Activated naive CD8-positive, alpha-beta T cell treated with anti-CD3 and anti-CD28 coated beads for 36 hours (primary cell): ENCODE data around the gene DNAJC25. TPM values are rescaled to one million over a fixed set of nuclear protein-coding genes. Genes with fewer than 3 reads are reported as not detected.

Experiments
- DNase-seq: peaks from one replicate; pipeline ENCODE4 v3.0.0; 2021
- H3K27ac Mint-ChIP-seq: one replicate; pipeline ENCODE4 v1.8.0; 2022; ENCODE audit warnings: mild to moderate bottlenecking, moderate library complexity, mixed read lengths
- H3K27me3 Mint-ChIP-seq: one replicate; pipeline ENCODE4 v1.8.0; 2022; ENCODE audit warnings: mild to moderate bottlenecking, mixed read lengths
- H3K36me3 Mint-ChIP-seq: one replicate; pipeline ENCODE4 v1.8.0; 2021; ENCODE audit warnings: mild to moderate bottlenecking, mixed read lengths
- H3K4me1 Mint-ChIP-seq: one replicate; pipeline ENCODE4 v1.8.0; 2021; ENCODE audit warnings: mixed read lengths
- H3K4me3 Mint-ChIP-seq: one replicate; pipeline ENCODE4 v1.8.0; 2022; ENCODE audit warnings: mild to moderate bottlenecking, moderate library complexity, mixed read lengths
- H3K9me3 Mint-ChIP-seq: one replicate; pipeline ENCODE4 v1.8.0; 2022; ENCODE audit warnings: mixed read lengths
- total RNA-seq, 2 experiments: library from RNA; stranded (reverse); gene quantifications; one replicate each; pipeline ENCODE4 v1.2.3, GENCODE V29; 2021

Gene DNAJC25
- 1 to 10 TPM; 6.4 to 6.5 TPM for total RNA-seq

GRCh38 chr9:111631214-111631971 lies at the start of gene DNAJC25:
Gene DNAJC25, plus strand, starts transcription at chr9:111631334. Its CDS starts 74 bp downstream, at chr9:111631408.
- Mint-ChIP-seq H3K4me1 (peaks cover 42% of the 10 kb centered on the region), H3K27ac (peak within 1 kb of the TSS; percentile 94), H3K27me3 (no peaks in the 10 kb centered on the region)

GRCh38 chr9:111582888-111583287 lies 48.2 kb upstream of the DNAJC25 start:
- Mint-ChIP-seq H3K9me3 (no peaks in the 10 kb centered on the region), H3K27ac (no peak overlapping the region), H3K4me3 (no peak overlapping the region), H3K27me3 (no peaks in the 10 kb centered on the region), H3K4me1 (no peaks in the 10 kb centered on the region), H3K36me3 (no peaks in the 10 kb centered on the region)
- no peak for DNase-seq

More at GRCh38 chr9:111631214-111631971, at the start of gene DNAJC25:
- Mint-ChIP-seq H3K9me3 (no peaks in the 10 kb centered on the region), H3K36me3 (peaks cover 37% of the 10 kb centered on the region), H3K4me3 (peak within 1 kb of the TSS; percentile 99)
- DNase-seq: peak; percentile 98

- Mint-ChIP-seq H3K36me3 (no peaks in the 10 kb centered on the region), H3K4me1 (no peaks in the 10 kb centered on the region), H3K4me3 (no peak overlapping the region), H3K27ac (no peak overlapping the region), H3K9me3 (no peaks in the 10 kb centered on the region), H3K27me3 (no peaks in the 10 kb centered on the region)
- no peak for DNase-seq
These were observed 44.8 kb upstream of the DNAJC25 start for GRCh38 chr9:111586378-111586777.

GRCh38 chr9:111588846-111589245 lies 42.3 kb upstream of the DNAJC25 start:
- Mint-ChIP-seq H3K4me3 (no peak overlapping the region), H3K27ac (no peak overlapping the region), H3K36me3 (no peaks in the 10 kb centered on the region), H3K4me1 (no peaks in the 10 kb centered on the region), H3K27me3 (no peaks in the 10 kb centered on the region), H3K9me3 (no peaks in the 10 kb centered on the region)
- DNase-seq: no peak

- Mint-ChIP-seq H3K27ac (no peak overlapping the region), H3K4me3 (peak overlapping the region; percentile 80), H3K9me3 (no peaks in the 10 kb centered on the region), H3K36me3 (no peaks in the 10 kb centered on the region), H3K27me3 (peaks cover 51% of the 10 kb centered on the region), H3K4me1 (peaks cover 19% of the 10 kb centered on the region)
- peak; percentile 53 for DNase-seq
These were observed 33.0 kb upstream of the DNAJC25 start for GRCh38 chr9:111597852-111598732.

- Mint-ChIP-seq H3K36me3 (no peaks in the 10 kb centered on the region), H3K27ac (no peak overlapping the region), H3K9me3 (no peaks in the 10 kb centered on the region), H3K4me3 (peak overlapping the region; percentile 80), H3K27me3 (peaks cover 51% of the 10 kb centered on the region), H3K4me1 (peaks cover 19% of the 10 kb centered on the region)
- peak; percentile 2 for DNase-seq
These were observed 32.4 kb upstream of the DNAJC25 start for GRCh38 chr9:111598733-111599091.

GRCh38 chr9:111599092-111599954 lies 31.8 kb upstream of the DNAJC25 start, which contains the start of gene PTGR1:
Gene PTGR1, minus strand, starts transcription at chr9:111599647. Its CDS starts 2,225 bp downstream, at chr9:111597422.
- Mint-ChIP-seq H3K9me3 (no peaks in the 10 kb centered on the region), H3K4me3 (peak within 1 kb of the TSS; percentile 89), H3K36me3 (no peaks in the 10 kb centered on the region), H3K27ac (no peak within 1 kb of the TSS), H3K4me1 (peaks cover 19% of the 10 kb centered on the region), H3K27me3 (peaks cover 51% of the 10 kb centered on the region)
- DNase-seq: peak; percentile 29

- peak overlapping the region; percentile 89 for H3K4me3 Mint-ChIP-seq
- H3K27me3 Mint-ChIP-seq: peaks cover 51% of the 10 kb centered on the region
- H3K36me3 Mint-ChIP-seq: no peaks in the 10 kb centered on the region
- H3K27ac Mint-ChIP-seq: no peak overlapping the region
- H3K4me1 Mint-ChIP-seq: peaks cover 19% of the 10 kb centered on the region
- no peak for DNase-seq
- no peaks in the 10 kb centered on the region for H3K9me3 Mint-ChIP-seq
These were observed 31.2 kb upstream of the DNAJC25 start for GRCh38 chr9:111599955-111600343.

GRCh38 chr9:111601237-111602018 lies 29.7 kb upstream of the DNAJC25 start:
- H3K4me1 Mint-ChIP-seq: peaks cover 19% of the 10 kb centered on the region
- H3K4me3 Mint-ChIP-seq: no peak overlapping the region
- H3K27ac Mint-ChIP-seq: no peak overlapping the region
- H3K36me3 Mint-ChIP-seq: no peaks in the 10 kb centered on the region
- no peak for DNase-seq
- H3K9me3 Mint-ChIP-seq: no peaks in the 10 kb centered on the region
- H3K27me3 Mint-ChIP-seq: peaks cover 51% of the 10 kb centered on the region

- Mint-ChIP-seq H3K27me3 (peaks cover 41% of the 10 kb centered on the region), H3K27ac (no peak overlapping the region), H3K4me3 (no peak overlapping the region), H3K4me1 (peaks cover 11% of the 10 kb centered on the region), H3K9me3 (no peaks in the 10 kb centered on the region), H3K36me3 (no peaks in the 10 kb centered on the region)
- no peak for DNase-seq
These were observed 28.1 kb upstream of the DNAJC25 start for GRCh38 chr9:111603041-111603440.

- no peak for DNase-seq
These were observed 27.0 kb upstream of the DNAJC25 start for GRCh38 chr9:111604054-111604615.

GRCh38 chr9:111605041-111605559 lies 26.0 kb upstream of the DNAJC25 start:
- no peak overlapping the region for H3K27ac Mint-ChIP-seq
- no peaks in the 10 kb centered on the region for H3K9me3 Mint-ChIP-seq

More at GRCh38 chr9:111604054-111604615, 27.0 kb upstream of the DNAJC25 start:
- Mint-ChIP-seq H3K9me3 (no peaks in the 10 kb centered on the region), H3K27ac (no peak overlapping the region), H3K27me3 (peaks cover 35% of the 10 kb centered on the region), H3K4me3 (no peak overlapping the region), H3K4me1 (peaks cover 3% of the 10 kb centered on the region), H3K36me3 (no peaks in the 10 kb centered on the region)

GRCh38 chr9:111610149-111610548 lies 21.0 kb upstream of the DNAJC25 start:
- H3K27me3 Mint-ChIP-seq: peaks cover 27% of the 10 kb centered on the region
- H3K4me3 Mint-ChIP-seq: no peak overlapping the region
- no peaks in the 10 kb centered on the region for H3K36me3 Mint-ChIP-seq
- H3K4me1 Mint-ChIP-seq: no peaks in the 10 kb centered on the region
- no peak overlapping the region for H3K27ac Mint-ChIP-seq
- H3K9me3 Mint-ChIP-seq: no peaks in the 10 kb centered on the region
- DNase-seq: no peak

More at GRCh38 chr9:111605041-111605559, 26.0 kb upstream of the DNAJC25 start:
- H3K27me3 Mint-ChIP-seq: peaks cover 28% of the 10 kb centered on the region
- H3K36me3 Mint-ChIP-seq: no peaks in the 10 kb centered on the region
- H3K4me1 Mint-ChIP-seq: no peaks in the 10 kb centered on the region
- no peak for DNase-seq
- H3K4me3 Mint-ChIP-seq: no peak overlapping the region
